SK-N-SH (cell line): ENCODE measurements around the gene TMEM255B. TPM values are rescaled to one million over a fixed set of nuclear protein-coding genes. Genes with fewer than 3 reads are reported as not detected.

Experiments used
- CTCF ChIA-PET: fragments of 300-600, 350-600 bp; formaldehyde crosslinking; extraction: SDS; loops from one replicate; lab custom pipeline; 2021; lab: Yijun Ruan, JAX
- POLR2A ChIA-PET: fragments of 350-600 bp; sonication (Branson Sonifier 250); formaldehyde crosslinking; extraction: SDS; loops from one replicate; lab custom pipeline; 2020; ENCODE audit warnings: antibody characterized with exemption, inconsistent platforms; lab: Yijun Ruan, JAX
- DNase-seq: peaks from one replicate; pipeline ENCODE4 v3.0.0; 2012
- H2AFZ ChIP-seq: fragments of 200-600 bp; sonication (generic); 2 replicates; pipeline ENCODE4 v1.8.1; 2016; ENCODE audit warnings: antibody characterized with exemption, mild to moderate bottlenecking, low read depth
- H3F3A ChIP-seq: fragments of 200-600 bp; sonication (generic); replicated peaks from 2 replicates; pipeline ENCODE3; 2016; ENCODE audit warnings: antibody characterized with exemption, mild to moderate bottlenecking; ENCODE audit not compliant: insufficient read depth
- H3K27ac ChIP-seq, 2 experiments: fragments of 200-500 bp in 1 of 2; fragments of 200-600 bp in 1 of 2; sonication (Bioruptor generic) in 1 of 2; sonication (generic), shearing (Covaris generic) in 1 of 2; 2 replicates each; pipeline versions ENCODE4 v1.5.1 to v1.6.1; 2014 to 2016; ENCODE audit warnings: low read depth in 2 of 2, inconsistent platforms in 1 of 2, low read length in 1 of 2, mild to moderate bottlenecking in 1 of 2, mixed read lengths in 1 of 2
- H3K27me3 ChIP-seq: fragments of 200-600 bp; sonication (generic), shearing (Covaris generic); 2 replicates; pipeline ENCODE4 v1.6.1; 2016; ENCODE audit warnings: mixed run types; ENCODE audit not compliant: insufficient read depth
- H3K36me3 ChIP-seq, 2 experiments: fragments of 200-500 bp in 1 of 2; fragments of 200-600 bp in 1 of 2; sonication (Bioruptor generic) in 1 of 2; sonication (generic) in 1 of 2; replicated peaks in 1 of 2; 2 replicates each; pipeline versions ENCODE3 to v1.5.1; 2014 to 2016; ENCODE audit warnings: low read length in 1 of 2, mild to moderate bottlenecking in 1 of 2; ENCODE audit not compliant: insufficient read depth in 2 of 2, control insufficient read depth in 1 of 2
- H3K4me1 ChIP-seq, 2 experiments: fragments of 200-500 bp in 1 of 2; fragments of 200-600 bp in 1 of 2; sonication (Bioruptor generic) in 1 of 2; sonication (generic), shearing (Covaris generic) in 1 of 2; 2 replicates each; pipeline versions ENCODE4 v1.5.1 to v1.6.1; 2014 to 2016; ENCODE audit warnings: low read depth in 1 of 2, low read length in 1 of 2, mixed run types in 1 of 2; ENCODE audit not compliant: insufficient read depth in 2 of 2, control insufficient read depth in 1 of 2
- H3K4me2 ChIP-seq: fragments of 200-600 bp; sonication (generic), shearing (Covaris generic); 2 replicates; pipeline ENCODE4 v1.6.1; 2017; ENCODE audit warnings: mixed run types
- H3K4me3 ChIP-seq, 2 experiments: fragments of 200-500 bp in 1 of 2; fragments of 200-600 bp in 1 of 2; sonication (Bioruptor generic) in 1 of 2; sonication (generic), shearing (Covaris generic) in 1 of 2; 2 replicates each; pipeline versions ENCODE4 v1.5.1 to v1.8.1; 2014 to 2016; ENCODE audit warnings: low read depth in 2 of 2, inconsistent platforms in 1 of 2, low read length in 1 of 2, mild to moderate bottlenecking in 1 of 2, mixed read lengths in 1 of 2, moderate library complexity in 1 of 2
- H3K79me2 ChIP-seq: fragments of 200-600 bp; sonication (generic); 2 replicates; pipeline ENCODE4 v1.8.1; 2017; ENCODE audit warnings: mild to moderate bottlenecking; ENCODE audit not compliant: insufficient read depth
- H3K9ac ChIP-seq: fragments of 200-600 bp; sonication (generic); 2 replicates; pipeline ENCODE4 v1.6.1; 2017; ENCODE audit warnings: mixed run types
- H3K9me2 ChIP-seq: fragments of 200-600 bp; sonication (generic); 2 replicates; pipeline ENCODE4 v1.6.1; 2017; ENCODE audit warnings: mixed run types
- H3K9me3 ChIP-seq: fragments of 200-600 bp; sonication (generic); 2 replicates; pipeline ENCODE4 v1.6.1; 2017; ENCODE audit warnings: mixed run types, mild to moderate bottlenecking, moderate library complexity
- H4K20me1 ChIP-seq: fragments of 200-600 bp; sonication (generic); 2 replicates; pipeline ENCODE4 v1.6.1; 2017; ENCODE audit warnings: mild to moderate bottlenecking, mixed run types; ENCODE audit not compliant: insufficient read depth
- CHD2 ChIP-seq: fragments of 150-350 bp; IDR thresholded peaks from 2 replicates; pipeline ENCODE4 v1.6.1; 2018; ENCODE audit warnings: low read length; ENCODE audit not compliant: partially characterized antibody
- ELF1 ChIP-seq: IDR thresholded peaks from 2 replicates; pipeline ENCODE4 v1.4.0; 2012
- EZH2phosphoT487 ChIP-seq: fragments of 200-600 bp; sonication (generic); IDR thresholded peaks from 2 replicates; pipeline ENCODE4 v1.6.1; 2017; ENCODE audit warnings: low read depth, mixed run types, mild to moderate bottlenecking, antibody characterized with exemption, moderate library complexity, borderline replicate concordance
- FOSL2 ChIP-seq: IDR thresholded peaks from 2 replicates; pipeline ENCODE4 v1.4.0; 2012; ENCODE audit warnings: low read depth, mild to moderate bottlenecking, moderate library complexity, borderline replicate concordance
- FOXJ3 ChIP-seq: sonication (generic); formaldehyde crosslinking; IDR thresholded peaks from 2 replicates; pipeline ENCODE4 v1.5.1; 2020; ENCODE audit warnings: mild to moderate bottlenecking, missing genetic modification reagents
- GABPA ChIP-seq: IDR thresholded peaks from 2 replicates; pipeline ENCODE4 v1.4.0; 2012; ENCODE audit warnings: low read depth, mild to moderate bottlenecking
- GATA2 ChIP-seq: sonication (generic); formaldehyde crosslinking; IDR thresholded peaks from 2 replicates; pipeline ENCODE4 v1.5.0; 2020; ENCODE audit warnings: mild to moderate bottlenecking, missing genetic modification reagents
- MXI1 ChIP-seq: IDR thresholded peaks from 2 replicates; pipeline ENCODE4 v1.6.1; 2012; ENCODE audit warnings: mild to moderate bottlenecking, low read depth, low read length, improper control_type of control experiment
- NFIC ChIP-seq: IDR thresholded peaks from 2 replicates; pipeline ENCODE4 v1.4.0; 2012; ENCODE audit warnings: borderline replicate concordance
- NRF1 ChIP-seq: IDR thresholded peaks from 2 replicates; pipeline ENCODE4 v1.6.1; 2012; ENCODE audit warnings: low read depth, mild to moderate bottlenecking, low read length
- RAD21 ChIP-seq: IDR thresholded peaks from 2 replicates; pipeline ENCODE4 v1.6.1; 2012; ENCODE audit warnings: mild to moderate bottlenecking, low read length
- RFX5 ChIP-seq: IDR thresholded peaks from 2 replicates; pipeline ENCODE4 v1.6.1; 2012; ENCODE audit warnings: mild to moderate bottlenecking, improper control_type of control experiment, low read length
- SIN3A ChIP-seq: IDR thresholded peaks from 2 replicates; pipeline ENCODE4 v1.6.1; 2012; ENCODE audit warnings: low read depth, mild to moderate bottlenecking, low read length, moderate library complexity, borderline replicate concordance
- SMC3 ChIP-seq: IDR thresholded peaks from 2 replicates; pipeline ENCODE4 v1.6.1; 2012; ENCODE audit warnings: low read depth, low read length, improper control_type of control experiment
- TAF1 ChIP-seq: IDR thresholded peaks from 2 replicates; pipeline ENCODE4 v1.6.1; 2012; ENCODE audit warnings: low read depth, mild to moderate bottlenecking, low read length, moderate library complexity, borderline replicate concordance
- WGBS: methylation state at CpG from one replicate; pipeline ENCODE4 v1.1.6; 2017; ENCODE audit warnings: low lambda C conversion rate; 5-methylcytosine and 5-hydroxymethylcytosine counted together
- polyA plus RNA-seq, 3 experiments: library from polyadenylated mRNA; depleted of rRNA; stranded (reverse); fragments of >200 nt; gene quantifications; 2 replicates each; pipeline ENCODE4 v1.2.3, GENCODE V29; 2012
- TF ChIP-seq, protein P1 (sequence below): IDR thresholded peaks from 2 replicates; pipeline ENCODE4 v1.4.0; 2012; ENCODE audit warnings: low read depth, borderline replicate concordance
- TF ChIP-seq, protein P2 (sequence below): fragments of 200-600 bp; sonication (generic); IDR thresholded peaks from 2 replicates; pipeline ENCODE4 v1.6.1; 2017; ENCODE audit warnings: antibody characterized with exemption, mild to moderate bottlenecking, moderate library complexity

TMEM255B gene
- polyA plus RNA-seq, 1 of the 3 experiments (the other 2 are of a cell fraction), result 14.8 TPM

- TF ChIP-seq EZH2phosphoT487, result no peak
- TF ChIP-seq NFIC, result no peak
- no peaks in the 10 kb centered on the region for H4K20me1 ChIP-seq
- H3K27me3 ChIP-seq, result no peaks in the 10 kb centered on the region
- H3K9me2 ChIP-seq, result no peaks in the 10 kb centered on the region
- peak; percentile 61 for DNase-seq
- H2AFZ ChIP-seq, result no peak overlapping the region
- no peaks in the 10 kb centered on the region for H3K9me3 ChIP-seq
- H3K36me3 ChIP-seq, result no peaks in the 10 kb centered on the region
- no peak overlapping the region; a peak in 2 of 4 replicates for H3K27ac ChIP-seq
- ChIA-PET CTCF (no interaction called here), POLR2A (no interaction called here)
- H3K9ac ChIP-seq, result no peak overlapping the region
- H3K4me1 ChIP-seq, result peaks cover 0 to 29% of the 10 kb centered on the region in 2 experiments; a peak in 1 of 4 replicates
- H3K4me3 ChIP-seq, result no peak overlapping the region
- no peaks in the 10 kb centered on the region for H3K79me2 ChIP-seq
- WGBS, result 81% methylated on average over 7 of the region's 12 CpGs
- no peaks in the 10 kb centered on the region for H3F3A ChIP-seq
- no peak overlapping the region for H3K4me2 ChIP-seq
Measured at GRCh38 chr13:113746671-113747070, 12.4 kb upstream of the TMEM255B start.

- H3K27me3 ChIP-seq, result no peaks in the 10 kb centered on the region
- no peaks in the 10 kb centered on the region for H3K9me2 ChIP-seq
- no peaks in the 10 kb centered on the region for H3K36me3 ChIP-seq
- ChIA-PET CTCF (no interaction called here), POLR2A (no interaction called here)
- H3K9me3 ChIP-seq, result no peaks in the 10 kb centered on the region
- no peak overlapping the region for H3K9ac ChIP-seq
- H3F3A ChIP-seq, result no peaks in the 10 kb centered on the region
- peaks cover 0 to 22% of the 10 kb centered on the region in 2 experiments; a peak in 1 of 4 replicates for H3K4me1 ChIP-seq
- H3K4me2 ChIP-seq, result no peak overlapping the region
- no peaks in the 10 kb centered on the region for H4K20me1 ChIP-seq
- no peaks in the 10 kb centered on the region for H3K79me2 ChIP-seq
- H3K27ac ChIP-seq, result peak overlapping the region in 1 of 2 experiments; percentile 25; a peak in 1 of 4 replicates
- no peak overlapping the region for H3K4me3 ChIP-seq
- TF ChIP-seq GABPA, result no peak
- no peak for TF ChIP-seq SIN3A
- TF ChIP-seq RFX5, result no peak
- TF ChIP-seq FOSL2, result no peak
- TF ChIP-seq TAF1, result no peak
- TF ChIP-seq, protein P1, sequence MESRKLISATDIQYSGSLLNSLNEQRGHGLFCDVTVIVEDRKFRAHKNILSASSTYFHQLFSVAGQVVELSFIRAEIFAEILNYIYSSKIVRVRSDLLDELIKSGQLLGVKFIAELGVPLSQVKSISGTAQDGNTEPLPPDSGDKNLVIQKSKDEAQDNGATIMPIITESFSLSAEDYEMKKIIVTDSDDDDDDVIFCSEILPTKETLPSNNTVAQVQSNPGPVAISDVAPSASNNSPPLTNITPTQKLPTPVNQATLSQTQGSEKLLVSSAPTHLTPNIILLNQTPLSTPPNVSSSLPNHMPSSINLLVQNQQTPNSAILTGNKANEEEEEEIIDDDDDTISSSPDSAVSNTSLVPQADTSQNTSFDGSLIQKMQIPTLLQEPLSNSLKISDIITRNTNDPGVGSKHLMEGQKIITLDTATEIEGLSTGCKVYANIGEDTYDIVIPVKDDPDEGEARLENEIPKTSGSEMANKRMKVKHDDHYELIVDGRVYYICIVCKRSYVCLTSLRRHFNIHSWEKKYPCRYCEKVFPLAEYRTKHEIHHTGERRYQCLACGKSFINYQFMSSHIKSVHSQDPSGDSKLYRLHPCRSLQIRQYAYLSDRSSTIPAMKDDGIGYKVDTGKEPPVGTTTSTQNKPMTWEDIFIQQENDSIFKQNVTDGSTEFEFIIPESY, result no peak
- TF ChIP-seq ELF1, result no peak
- no peak for TF ChIP-seq FOXJ3 (CRISPR knock-in tag)
- no peak for TF ChIP-seq CHD2
- TF ChIP-seq, protein P2, sequence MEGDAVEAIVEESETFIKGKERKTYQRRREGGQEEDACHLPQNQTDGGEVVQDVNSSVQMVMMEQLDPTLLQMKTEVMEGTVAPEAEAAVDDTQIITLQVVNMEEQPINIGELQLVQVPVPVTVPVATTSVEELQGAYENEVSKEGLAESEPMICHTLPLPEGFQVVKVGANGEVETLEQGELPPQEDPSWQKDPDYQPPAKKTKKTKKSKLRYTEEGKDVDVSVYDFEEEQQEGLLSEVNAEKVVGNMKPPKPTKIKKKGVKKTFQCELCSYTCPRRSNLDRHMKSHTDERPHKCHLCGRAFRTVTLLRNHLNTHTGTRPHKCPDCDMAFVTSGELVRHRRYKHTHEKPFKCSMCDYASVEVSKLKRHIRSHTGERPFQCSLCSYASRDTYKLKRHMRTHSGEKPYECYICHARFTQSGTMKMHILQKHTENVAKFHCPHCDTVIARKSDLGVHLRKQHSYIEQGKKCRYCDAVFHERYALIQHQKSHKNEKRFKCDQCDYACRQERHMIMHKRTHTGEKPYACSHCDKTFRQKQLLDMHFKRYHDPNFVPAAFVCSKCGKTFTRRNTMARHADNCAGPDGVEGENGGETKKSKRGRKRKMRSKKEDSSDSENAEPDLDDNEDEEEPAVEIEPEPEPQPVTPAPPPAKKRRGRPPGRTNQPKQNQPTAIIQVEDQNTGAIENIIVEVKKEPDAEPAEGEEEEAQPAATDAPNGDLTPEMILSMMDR, result no peak
- no peak for TF ChIP-seq RAD21
- TF ChIP-seq GATA2, result no peak
- TF ChIP-seq SMC3, result no peak
- TF ChIP-seq MXI1, result no peak
- no peak for TF ChIP-seq NRF1
- 74% methylated on average over 10 of the region's 25 CpGs for WGBS
- no peak overlapping the region for H2AFZ ChIP-seq
- DNase-seq, result no peak
Measured at GRCh38 chr13:113747291-113747833, 11.7 kb upstream of the TMEM255B start.
